NCI-H748 treated with DMSO at 0.1 percent for 48 hours (cell line): ENCODE data around the gene IMMP2L.

Source experiments
- DNase-seq: peaks from one replicate; lab custom pipeline; 2025; lab: John Stamatoyannopoulos, UW

IMMP2L gene

GRCh38 chr7:111029574-111030251 lies 532.6 kb downstream of the IMMP2L start:
- no peak for DNase-seq

GRCh38 chr7:111029141-111029572 lies 533.1 kb downstream of the IMMP2L start:
- DNase-seq, result no peak

GRCh38 chr7:111027396-111027795 lies 534.9 kb downstream of the IMMP2L start:
- no peak for DNase-seq

- DNase-seq, result no peak
Measured at GRCh38 chr7:111026806-111027205, 535.5 kb downstream of the IMMP2L start.

- DNase-seq, result no peak
Measured at GRCh38 chr7:111026343-111026742, 535.9 kb downstream of the IMMP2L start.

GRCh38 chr7:111025006-111025405 lies 537.3 kb downstream of the IMMP2L start:
- DNase-seq, result no peak

- DNase-seq, result no peak
Measured at GRCh38 chr7:111018960-111019736, 543.1 kb downstream of the IMMP2L start.

- no peak for DNase-seq
Measured at GRCh38 chr7:111018447-111018846, 543.8 kb downstream of the IMMP2L start.

- no peak for DNase-seq
Measured at GRCh38 chr7:111014079-111014478, 548.2 kb downstream of the IMMP2L start.

GRCh38 chr7:111012799-111013675 lies 549.3 kb downstream of the IMMP2L start:
- DNase-seq, result no peak

- DNase-seq, result no peak
Measured at GRCh38 chr7:111012149-111012548, 550.1 kb downstream of the IMMP2L start.

GRCh38 chr7:111011520-111011919 lies 550.8 kb downstream of the IMMP2L start:
- no peak for DNase-seq

- DNase-seq, result no peak
Measured at GRCh38 chr7:111010798-111011197, 551.5 kb downstream of the IMMP2L start.

- DNase-seq, result no peak
Measured at GRCh38 chr7:111009526-111010040, 552.7 kb downstream of the IMMP2L start.

- no peak for DNase-seq
Measured at GRCh38 chr7:111006691-111007090, 555.6 kb downstream of the IMMP2L start.

- no peak for DNase-seq
Measured at GRCh38 chr7:111006040-111006439, 556.3 kb downstream of the IMMP2L start.

- DNase-seq, result no peak
Measured at GRCh38 chr7:111005445-111005844, 556.8 kb downstream of the IMMP2L start.

GRCh38 chr7:111004310-111004901 lies 557.9 kb downstream of the IMMP2L start:
- no peak for DNase-seq

GRCh38 chr7:111003883-111004282 lies 558.4 kb downstream of the IMMP2L start:
- no peak for DNase-seq

- DNase-seq, result no peak
Measured at GRCh38 chr7:110994028-110994967, 568.0 kb downstream of the IMMP2L start.
